Activated CD4-positive, alpha-beta T cell treated with anti-CD3 and anti-CD28 coated beads, Interleukin-10, Interleukin-2, amounts not matched to agents 100 ng/mL and 50 ng/mL, durations not matched to agents 16 hours and 8 hours (primary cell): ENCODE measurements around the gene NWD2.

Source experiments
- DNase-seq: peaks from one replicate; pipeline ENCODE4 v3.0.0-alpha.2; 2020

The NWD2 gene

DNA sequence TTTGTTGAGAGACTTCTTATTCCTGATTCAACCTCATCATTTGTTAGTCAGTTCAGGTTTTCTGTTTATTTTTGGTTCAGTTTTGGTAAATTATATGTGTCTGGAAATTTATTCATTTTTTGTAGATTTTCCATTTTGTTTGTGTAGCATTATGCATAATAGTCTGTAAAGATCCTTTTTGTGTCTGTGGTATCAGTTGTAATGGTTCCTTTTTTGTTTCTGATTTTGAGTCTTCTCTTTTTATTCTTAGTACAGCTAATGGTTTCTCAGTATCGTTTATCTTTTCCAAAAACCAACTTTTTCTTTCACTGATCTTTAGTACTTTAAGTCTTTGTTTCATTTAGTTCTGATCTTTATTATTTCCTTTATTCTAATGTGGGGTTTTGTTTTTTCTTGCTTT lies 61.4 kb downstream of the NWD2 start:
- DNase-seq: no peak

- no peak for DNase-seq
Observed at GRCh38 chr4:37317104-37317643, 72.6 kb downstream of the NWD2 start.

- DNase-seq: no peak
Observed at GRCh38 chr4:37320513-37321235, 76.1 kb downstream of the NWD2 start.

DNA sequence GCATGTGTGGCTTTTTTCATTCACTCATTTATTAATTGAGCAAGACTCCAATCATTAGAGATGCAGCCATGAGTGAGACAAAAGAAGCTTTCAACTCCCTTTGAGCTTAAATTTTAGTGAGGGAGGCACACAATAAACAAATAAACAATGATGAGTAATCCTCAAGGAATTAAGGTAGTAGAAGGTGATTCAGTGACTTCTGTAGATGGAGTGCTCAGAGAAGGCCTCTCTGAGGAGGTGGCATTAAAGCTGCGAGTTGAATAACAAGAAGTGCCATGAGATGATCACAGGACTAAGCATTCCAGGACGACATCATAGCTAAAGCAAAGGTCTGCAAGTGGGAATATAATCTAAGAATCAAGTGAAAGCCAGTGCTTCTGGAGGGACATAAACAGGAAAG lies 77.6 kb downstream of the NWD2 start:
- no peak for DNase-seq

GRCh38 chr4:37324546-37324945 lies 80.0 kb downstream of the NWD2 start:
- DNase-seq: no peak

DNA sequence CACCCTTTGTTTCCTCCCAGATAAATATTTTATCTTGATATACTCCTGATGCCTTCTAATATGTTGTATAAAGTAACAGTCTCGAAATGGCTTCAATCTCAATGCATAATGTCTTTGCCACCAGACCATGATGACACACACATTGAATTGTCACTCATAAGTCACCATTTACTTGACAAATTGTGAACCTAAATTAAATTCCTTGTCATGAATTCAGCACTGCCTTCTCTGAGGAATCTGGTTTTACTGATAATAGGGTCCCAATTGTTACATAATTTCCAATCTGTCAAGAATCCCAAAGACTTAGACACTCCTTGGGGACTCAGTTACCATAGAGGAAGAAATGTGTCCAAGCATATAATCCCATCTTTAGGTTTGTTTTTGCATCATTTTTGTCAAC lies 82.3 kb downstream of the NWD2 start:
- no peak for DNase-seq

GRCh38 chr4:37338972-37339371 lies 94.4 kb downstream of the NWD2 start:
- DNase-seq: no peak

- DNase-seq: no peak
Observed at GRCh38 chr4:37358748-37359147, 114.2 kb downstream of the NWD2 start.

GRCh38 chr4:37359261-37359660 lies 114.7 kb downstream of the NWD2 start:
- DNase-seq: no peak

GRCh38 chr4:37365888-37366287 lies 121.3 kb downstream of the NWD2 start:
- DNase-seq: no peak

DNA sequence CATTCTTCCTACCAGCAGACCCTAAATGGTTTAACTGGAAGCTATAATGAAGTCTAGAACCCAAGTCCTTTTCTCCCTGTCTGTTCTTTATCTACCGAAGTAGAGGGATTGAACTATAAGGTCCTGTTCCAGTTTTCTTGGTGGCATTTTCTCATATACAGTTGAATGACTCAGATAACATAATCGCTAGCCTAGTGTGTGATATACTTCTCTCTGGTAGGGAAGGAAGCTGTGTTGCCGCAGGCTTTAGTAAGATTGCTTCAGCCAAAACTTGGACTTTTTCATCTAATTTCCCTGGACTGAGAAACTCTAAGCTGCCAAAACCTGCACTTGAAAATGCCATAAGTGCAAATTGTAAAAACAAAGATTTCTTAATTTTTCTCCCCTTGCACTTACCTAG lies 123.4 kb downstream of the NWD2 start:
- no peak for DNase-seq

- DNase-seq: no peak
Observed at GRCh38 chr4:37370052-37370451, 125.5 kb downstream of the NWD2 start.

- no peak for DNase-seq
Observed at GRCh38 chr4:37381040-37381668, 136.6 kb downstream of the NWD2 start.

DNA sequence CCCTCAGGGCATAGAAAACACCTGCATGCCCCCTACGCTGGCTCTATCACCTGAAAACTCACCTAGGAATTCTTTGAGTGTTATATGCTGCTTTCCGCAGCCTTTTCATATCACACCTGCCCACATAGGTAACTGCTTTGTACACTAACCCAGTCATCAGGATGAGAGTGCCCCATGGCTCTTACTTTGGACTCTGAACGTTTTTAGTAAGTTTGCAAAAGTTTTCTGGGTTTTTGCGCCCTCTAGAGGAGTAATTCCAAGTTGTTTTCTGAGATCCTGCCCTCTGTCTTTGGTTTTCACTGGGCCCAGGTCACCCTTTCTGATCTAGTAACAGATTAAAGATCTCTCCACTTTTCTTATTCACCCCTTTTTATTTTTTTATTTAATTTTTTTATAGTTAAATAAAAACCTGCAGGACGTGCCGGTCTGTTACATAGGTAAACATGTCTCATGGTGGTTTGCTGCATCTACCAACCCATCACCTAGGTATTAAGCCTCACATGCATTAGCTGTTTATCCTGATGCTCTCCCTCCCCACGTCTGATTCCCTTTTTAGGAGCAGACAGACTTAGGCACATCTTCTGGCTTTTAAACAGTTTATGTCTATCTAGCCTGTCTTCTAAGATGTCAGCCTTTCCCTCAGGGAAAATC lies 139.2 kb downstream of the NWD2 start:
- DNase-seq: peak; percentile 45

DNA sequence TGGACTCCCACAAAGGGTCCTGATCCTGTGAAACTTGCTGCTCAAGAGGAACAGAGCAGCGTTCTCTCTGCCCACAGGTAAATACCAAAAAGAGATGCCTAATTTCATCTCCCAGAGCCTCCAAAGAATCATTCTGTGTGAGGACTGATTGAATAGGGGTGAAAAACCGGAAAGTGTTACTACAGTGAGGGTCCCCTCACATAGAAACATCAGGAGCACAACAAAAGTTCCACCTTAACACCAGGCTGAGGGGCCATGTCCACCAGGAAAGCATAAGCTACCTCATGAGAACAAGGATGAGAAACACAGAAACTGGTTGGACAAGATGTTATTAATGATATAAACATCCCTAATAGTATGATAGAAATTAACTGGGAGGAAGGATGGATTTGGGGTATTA lies 140.9 kb downstream of the NWD2 start:
- DNase-seq: no peak

DNA sequence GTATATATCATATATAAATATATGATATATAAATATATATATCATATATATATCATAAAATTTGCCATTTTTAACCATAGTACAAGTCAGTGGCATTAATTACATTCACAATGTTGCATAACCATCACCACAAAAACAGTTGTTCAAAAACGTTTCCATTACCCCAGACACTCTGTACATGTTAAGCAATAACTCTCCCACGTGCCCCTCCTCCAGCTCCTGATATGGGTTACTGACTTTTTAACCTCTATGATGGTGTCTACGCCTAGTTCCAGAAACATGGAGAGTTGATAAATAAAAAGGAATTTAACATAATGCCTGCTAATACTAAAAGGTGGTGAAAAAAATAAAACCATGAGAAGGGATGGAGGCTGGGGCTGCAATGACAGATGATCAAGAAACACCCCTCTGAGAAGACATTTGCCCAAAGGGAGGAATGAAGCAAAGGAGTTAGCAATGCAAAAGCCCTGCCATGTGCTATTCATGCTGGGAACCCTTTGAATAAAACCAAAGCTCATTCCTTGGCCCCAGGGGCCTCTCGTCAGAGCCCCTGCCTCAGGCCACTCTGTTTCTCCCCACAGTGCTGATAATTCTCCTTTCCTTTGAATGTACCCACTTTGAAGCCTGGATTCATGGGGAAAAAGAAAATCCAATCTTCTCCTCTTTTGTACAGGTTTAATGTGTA lies 144.3 kb downstream of the NWD2 start:
- no peak for DNase-seq

GRCh38 chr4:37389366-37389765 lies 144.8 kb downstream of the NWD2 start:
- DNase-seq: no peak

GRCh38 chr4:37389967-37390580 lies 145.5 kb downstream of the NWD2 start:
- peak; percentile 65 for DNase-seq

- DNase-seq: peak; percentile 8
Observed at GRCh38 chr4:37392521-37393255, 148.1 kb downstream of the NWD2 start.

- DNase-seq: no peak
Observed at GRCh38 chr4:37393321-37393720, 148.8 kb downstream of the NWD2 start.

DNA sequence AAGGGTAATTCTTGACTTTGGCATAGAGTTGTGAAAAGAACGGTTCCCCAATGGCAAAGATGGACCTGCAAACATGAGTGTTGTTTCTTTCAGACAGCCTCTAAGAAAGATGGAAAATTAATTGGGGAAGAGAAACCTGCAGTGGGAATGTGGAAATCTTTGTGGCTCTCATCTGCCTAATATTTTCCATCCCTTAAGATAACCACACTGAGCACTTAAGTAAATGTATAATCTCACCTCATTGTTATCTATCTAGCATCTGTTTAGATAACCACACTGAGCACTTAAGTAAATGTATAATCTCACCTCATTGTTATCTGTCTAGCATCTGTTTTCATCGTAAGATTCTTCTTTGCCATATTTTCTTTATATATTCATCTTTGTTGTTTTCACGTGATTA lies 149.3 kb downstream of the NWD2 start:
- no peak for DNase-seq

DNA sequence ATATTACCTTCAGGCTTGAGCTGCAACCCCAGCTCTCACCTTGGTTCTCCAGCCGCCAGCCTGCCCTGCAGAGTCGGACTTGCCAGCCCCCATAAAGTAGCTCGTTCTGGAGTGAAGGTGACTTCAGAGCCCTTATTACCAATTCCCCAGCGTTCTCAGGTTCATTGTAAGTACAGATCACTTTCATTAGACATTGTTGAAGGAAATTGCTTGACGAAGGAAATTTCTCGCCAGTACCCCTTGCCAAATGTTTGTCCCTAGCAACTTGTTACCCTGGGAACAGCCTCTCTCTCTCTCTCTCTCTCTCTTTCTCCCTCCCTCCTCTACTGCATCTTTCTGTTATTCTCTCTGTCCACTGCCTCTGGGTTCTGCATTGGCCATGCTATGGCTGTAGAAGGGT lies 153.0 kb downstream of the NWD2 start:
- DNase-seq: no peak
